HepG2 (cell line): Measurements from ENCODE around the gene SPTB. TPM values are rescaled to one million over a fixed set of nuclear protein-coding genes. Genes with fewer than 3 reads are reported as not detected.

Source experiments
- ATAC-seq: fragments of 200-7000 bp; cut with Tn5 transposase; 3 replicates; pipeline ENCODE4 v1.9.1; 2020; ENCODE audit warnings: mild to moderate bottlenecking, moderate library complexity
- BruUV-seq: library from RNA; stranded (reverse); fragments of 400-500 nt; replicated peaks from 2 replicates; lab custom pipeline; 2021; lab: Mats Ljungman, UMichigan
- CTCF ChIA-PET: fragments of 300-600 bp; formaldehyde crosslinking; extraction: SDS; loops from one replicate; lab custom pipeline; 2021; ENCODE audit warnings: low total read pairs, inconsistent platforms, low intra/inter-chr PET ratio; lab: Yijun Ruan, JAX
- POLR2A ChIA-PET: fragments of 350-600 bp; sonication (Branson Sonifier 250); formaldehyde crosslinking; loops from one replicate; lab custom pipeline; 2020; ENCODE audit warnings: antibody characterized with exemption, inconsistent platforms; lab: Yijun Ruan, JAX
- DNase-seq: peaks from one replicate; pipeline ENCODE4 v3.0.0-alpha.2; 2015; ENCODE audit warnings: low spot score
- FAIRE-seq: peaks from 3 replicates; lab custom pipeline; 2011; peaks lifted over from hg19 to GRCh38; lab: Jason Lieb, UNC
- H2AFZ ChIP-seq: one replicate; pipeline ENCODE4 v1.6.1; 2011; ENCODE audit warnings: low read length, inconsistent platforms
- H3K27ac ChIP-seq: fragments of 300-600 bp; 3 replicates; pipeline ENCODE4 v1.8.0; 2011; ENCODE audit warnings: mixed run types, mild to moderate bottlenecking, mixed read lengths, low read length, inconsistent platforms; ENCODE audit not compliant: insufficient read depth; ENCODE audit errors: extremely low read length
- H3K27me3 ChIP-seq, 2 experiments: fragments of 200-600 bp in 1 of 2; 2 replicates in 1 of 2; 3 replicates in 1 of 2; pipeline versions ENCODE4 v1.6.0 to v1.8.0; 2011; ENCODE audit warnings: low read length in 2 of 2, mild to moderate bottlenecking in 2 of 2, moderate library complexity in 2 of 2, inconsistent platforms in 1 of 2; ENCODE audit not compliant: insufficient read depth in 2 of 2, control insufficient read depth in 1 of 2
- H3K36me3 ChIP-seq, 2 experiments: fragments of 200-600 bp in 1 of 2; replicated peaks in 1 of 2; 2 replicates in 1 of 2; 3 replicates in 1 of 2; pipeline versions ENCODE4 v1.5.1 to v1.8.0; 2011; ENCODE audit warnings: low read length in 2 of 2, inconsistent platforms in 1 of 2; ENCODE audit not compliant: insufficient read depth in 2 of 2, control insufficient read depth in 1 of 2
- H3K4me1 ChIP-seq: 2 replicates; pipeline ENCODE4 v1.5.1; 2012; ENCODE audit warnings: low read length, inconsistent platforms; ENCODE audit not compliant: insufficient read depth
- H3K4me2 ChIP-seq: 2 replicates; pipeline ENCODE4 v1.6.0; 2011; ENCODE audit warnings: low read depth, low read length, inconsistent platforms
- H3K4me3 ChIP-seq, 3 experiments: fragments of 200-600 bp in 1 of 3; sonication (generic), shearing (Covaris generic) in 1 of 3; replicated peaks in 1 of 3; 2 replicates each; pipeline ENCODE4 v1.5.1; 2011 to 2016; ENCODE audit warnings: low read length in 3 of 3, inconsistent platforms in 2 of 3, low read depth in 2 of 3, mild to moderate bottlenecking in 2 of 3, control low read depth in 1 of 3, mixed read lengths in 1 of 3; ENCODE audit not compliant: insufficient read depth in 1 of 3
- H3K79me2 ChIP-seq: one replicate; pipeline ENCODE4 v1.6.1; 2011; ENCODE audit warnings: low read length, inconsistent platforms; ENCODE audit not compliant: insufficient read depth
- H3K9ac ChIP-seq: 2 replicates; pipeline ENCODE4 v1.6.0; 2011; ENCODE audit warnings: mild to moderate bottlenecking, low read depth, low read length, inconsistent platforms; ENCODE audit not compliant: insufficient read depth
- H3K9me3 ChIP-seq: 2 replicates; pipeline ENCODE4 v1.5.1; 2012; ENCODE audit warnings: mild to moderate bottlenecking, low read length
- H4K20me1 ChIP-seq: 2 replicates; pipeline ENCODE4 v1.6.0; 2011; ENCODE audit warnings: inconsistent platforms, mild to moderate bottlenecking, low read length, moderate library complexity; ENCODE audit not compliant: insufficient read depth
- CENPT ChIP-seq: sonication (generic); formaldehyde crosslinking; IDR thresholded peaks from 2 replicates; pipeline ENCODE4 v1.8.0; 2022; ENCODE audit warnings: low read depth, mild to moderate bottlenecking, moderate library complexity, missing genetic modification reagents
- KLF6 ChIP-seq: IDR thresholded peaks from 2 replicates; pipeline ENCODE4 v1.8.0; 2016; ENCODE audit warnings: missing biosample characterization, missing genetic modification reagents
- NFYC ChIP-seq: IDR thresholded peaks from 2 replicates; pipeline ENCODE4 v1.6.1; 2016; ENCODE audit warnings: missing genetic modification reagents, missing compliant biosample characterization
- RAD21 ChIP-seq: fragments of 450-650 bp; formaldehyde crosslinking; IDR thresholded peaks from 2 replicates; pipeline ENCODE4 v1.5.0; 2020; ENCODE audit warnings: mild to moderate bottlenecking
- RXRA ChIP-seq: sonication (generic); formaldehyde crosslinking; IDR thresholded peaks from 2 replicates; pipeline ENCODE4 v1.5.1; 2020; ENCODE audit warnings: missing genetic modification reagents
- SOX5 ChIP-seq: IDR thresholded peaks from 2 replicates; pipeline ENCODE4 v1.6.1; 2016; ENCODE audit warnings: borderline replicate concordance
- STAG1 ChIP-seq: sonication (generic); formaldehyde crosslinking; IDR thresholded peaks from 2 replicates; pipeline ENCODE4 v1.4.0; 2020; ENCODE audit warnings: missing genetic modification reagents
- XRCC5 ChIP-seq: fragments of 200-400 bp; formaldehyde crosslinking; optimal IDR thresholded peaks from 2 replicates; pipeline ENCODE3; 2017; ENCODE audit warnings: mild to moderate bottlenecking, low read length
- ZBTB38 ChIP-seq: sonication (generic); formaldehyde crosslinking; IDR thresholded peaks from 2 replicates; pipeline ENCODE4 v1.5.1; 2020; ENCODE audit warnings: mild to moderate bottlenecking, missing genetic modification reagents
- ZFP62 ChIP-seq: sonication (generic); formaldehyde crosslinking; IDR thresholded peaks from 2 replicates; pipeline ENCODE4 v1.4.0; 2020; ENCODE audit warnings: missing genetic modification reagents
- ZNF232 ChIP-seq: sonication (generic); formaldehyde crosslinking; IDR thresholded peaks from 2 replicates; pipeline ENCODE4 v1.4.0; 2020; ENCODE audit warnings: missing genetic modification reagents, borderline replicate concordance
- ZNF3 ChIP-seq: IDR thresholded peaks from 2 replicates; pipeline ENCODE4 v1.7.0; 2017; ENCODE audit warnings: inconsistent platforms
- ZNF343 ChIP-seq: sonication (generic); formaldehyde crosslinking; IDR thresholded peaks from 2 replicates; pipeline ENCODE4 v1.4.0; 2020; ENCODE audit warnings: mild to moderate bottlenecking, missing genetic modification reagents
- ZNF776 ChIP-seq: sonication (generic); formaldehyde crosslinking; IDR thresholded peaks from 2 replicates; pipeline ENCODE4 v1.4.0; 2020; ENCODE audit warnings: mild to moderate bottlenecking, missing genetic modification reagents
- ZSCAN20 ChIP-seq: sonication (generic); formaldehyde crosslinking; IDR thresholded peaks from 2 replicates; pipeline ENCODE4 v1.4.0; 2020; ENCODE audit warnings: missing genetic modification reagents, mild to moderate bottlenecking, borderline replicate concordance
- whole genome bisulfite sequencing: methylation state at CpG from one replicate; pipeline ENCODE4 v1.1.6; 2017; ENCODE audit warnings: low lambda C conversion rate; 5-methylcytosine and 5-hydroxymethylcytosine counted together
- in situ Hi-C: cut with HindIII; loops from 2 replicates; pipeline ENCODE4 v1.10.0; 2017; ENCODE audit warnings: low pct_unique_long_range_greater_than_20kb; ENCODE audit not compliant: extremely low pct_ligation_motif_present
- intact Hi-C: fragments of 100-400 bp; cut with micrococcal nuclease; formaldehyde crosslinking; loops from one replicate; pipeline ENCODE4 v1.10.0; 2022; ENCODE audit not compliant: unreplicated experiment
- polyA plus RNA-seq, 8 experiments: library from polyadenylated mRNA; depleted of rRNA in 3 of 8; stranded (reverse) in 7 of 8; unstranded in 1 of 8; fragments of >200 nt; fragmentation: Illumina TruSeq in 4 of 8; extraction: Trizol in 4 of 8; gene quantifications; 2 replicates each; pipeline versions ENCODE4 v1.2.1 to v1.2.3, GENCODE V29; 2011 to 2016; ENCODE audit warnings: low read depth in 4 of 8, missing spikeins in 1 of 8, mixed read lengths in 1 of 8; ENCODE audit not compliant: insufficient read depth in 1 of 8
- total RNA-seq, 5 experiments: library from RNA; depleted of rRNA; stranded (reverse); fragments of >200 nt; fragmentation: Illumina TruSeq; extraction: Trizol; gene quantifications; 2 replicates each; pipeline ENCODE4 v1.2.3, GENCODE V29; 2016; ENCODE audit warnings: low read depth in 1 of 5
- TF ChIP-seq, protein P1 (sequence below): sonication (generic); formaldehyde crosslinking; IDR thresholded peaks from 2 replicates; pipeline ENCODE4 v1.5.0; 2020; ENCODE audit warnings: mild to moderate bottlenecking, missing genetic modification reagents, moderate library complexity
- TF ChIP-seq, protein P2 (sequence below): sonication (generic); formaldehyde crosslinking; IDR thresholded peaks from 2 replicates; pipeline ENCODE4 v1.4.0; 2020; ENCODE audit warnings: low read depth, mild to moderate bottlenecking, missing genetic modification reagents
- TF ChIP-seq, protein P3 (sequence below): sonication (generic); formaldehyde crosslinking; IDR thresholded peaks from 2 replicates; pipeline ENCODE4 v1.4.0; 2020; ENCODE audit warnings: missing genetic modification reagents, mild to moderate bottlenecking, borderline replicate concordance

SPTB gene
- total and polyA plus RNA-seq, 2 of the 13 experiments (the other 11 are each of a cell fraction or from before 2014, with no cell fraction given) = 0.01 to 0.02 TPM

DNA sequence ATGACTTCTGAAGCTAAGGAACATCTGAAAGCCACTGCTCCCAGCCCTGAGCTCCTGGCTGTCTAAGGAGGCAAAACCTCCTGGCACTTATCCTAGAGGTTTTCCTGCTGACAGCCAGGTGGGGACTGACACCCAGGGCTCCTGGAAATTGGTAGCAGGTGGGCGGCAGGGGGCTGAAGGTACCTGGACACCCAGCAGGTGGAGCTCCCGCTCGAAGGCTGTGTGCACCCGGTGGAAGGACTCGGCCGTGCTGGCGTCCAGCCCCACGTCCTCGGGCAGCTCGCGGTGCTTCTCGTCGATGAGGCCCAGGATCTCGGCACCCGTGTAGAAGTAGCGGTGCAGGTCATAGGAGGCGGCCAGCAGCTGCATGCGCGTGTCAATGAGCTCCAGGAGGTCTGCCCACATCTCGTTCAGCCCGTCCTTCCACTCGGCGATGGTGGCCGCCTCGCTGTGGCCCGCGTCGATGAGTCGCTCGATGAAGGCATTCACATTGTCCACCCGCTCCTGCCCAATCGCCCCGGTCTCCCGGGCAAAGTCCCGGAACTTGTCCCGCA, 107.2 kb downstream of the SPTB start (continued):
- TF ChIP-seq, protein P1, sequence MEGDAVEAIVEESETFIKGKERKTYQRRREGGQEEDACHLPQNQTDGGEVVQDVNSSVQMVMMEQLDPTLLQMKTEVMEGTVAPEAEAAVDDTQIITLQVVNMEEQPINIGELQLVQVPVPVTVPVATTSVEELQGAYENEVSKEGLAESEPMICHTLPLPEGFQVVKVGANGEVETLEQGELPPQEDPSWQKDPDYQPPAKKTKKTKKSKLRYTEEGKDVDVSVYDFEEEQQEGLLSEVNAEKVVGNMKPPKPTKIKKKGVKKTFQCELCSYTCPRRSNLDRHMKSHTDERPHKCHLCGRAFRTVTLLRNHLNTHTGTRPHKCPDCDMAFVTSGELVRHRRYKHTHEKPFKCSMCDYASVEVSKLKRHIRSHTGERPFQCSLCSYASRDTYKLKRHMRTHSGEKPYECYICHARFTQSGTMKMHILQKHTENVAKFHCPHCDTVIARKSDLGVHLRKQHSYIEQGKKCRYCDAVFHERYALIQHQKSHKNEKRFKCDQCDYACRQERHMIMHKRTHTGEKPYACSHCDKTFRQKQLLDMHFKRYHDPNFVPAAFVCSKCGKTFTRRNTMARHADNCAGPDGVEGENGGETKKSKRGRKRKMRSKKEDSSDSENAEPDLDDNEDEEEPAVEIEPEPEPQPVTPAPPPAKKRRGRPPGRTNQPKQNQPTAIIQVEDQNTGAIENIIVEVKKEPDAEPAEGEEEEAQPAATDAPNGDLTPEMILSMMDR (CRISPR knock-in tag) = peak; percentile 74
- TF ChIP-seq STAG1 (CRISPR knock-in tag) (peak; percentile 59), ZNF343 (0 out of 2 replicates have a peak, but pooled peaks have one; percentile 49), XRCC5 (peak; percentile 42), RAD21 (CRISPR knock-in tag) (peak; percentile 41; the same call in 1 of the 2 replicates), KLF6 (CRISPR knock-in tag) (no peak), ZBTB38 (CRISPR knock-in tag) (peak; percentile 48; the same call in 1 of the 2 replicates)
- TF ChIP-seq, protein P2, sequence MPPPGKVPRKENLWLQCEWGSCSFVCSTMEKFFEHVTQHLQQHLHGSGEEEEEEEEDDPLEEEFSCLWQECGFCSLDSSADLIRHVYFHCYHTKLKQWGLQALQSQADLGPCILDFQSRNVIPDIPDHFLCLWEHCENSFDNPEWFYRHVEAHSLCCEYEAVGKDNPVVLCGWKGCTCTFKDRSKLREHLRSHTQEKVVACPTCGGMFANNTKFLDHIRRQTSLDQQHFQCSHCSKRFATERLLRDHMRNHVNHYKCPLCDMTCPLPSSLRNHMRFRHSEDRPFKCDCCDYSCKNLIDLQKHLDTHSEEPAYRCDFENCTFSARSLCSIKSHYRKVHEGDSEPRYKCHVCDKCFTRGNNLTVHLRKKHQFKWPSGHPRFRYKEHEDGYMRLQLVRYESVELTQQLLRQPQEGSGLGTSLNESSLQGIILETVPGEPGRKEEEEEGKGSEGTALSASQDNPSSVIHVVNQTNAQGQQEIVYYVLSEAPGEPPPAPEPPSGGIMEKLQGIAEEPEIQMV (CRISPR knock-in tag) = 0 out of 2 replicates have a peak, but pooled peaks have one; percentile 25

DNA sequence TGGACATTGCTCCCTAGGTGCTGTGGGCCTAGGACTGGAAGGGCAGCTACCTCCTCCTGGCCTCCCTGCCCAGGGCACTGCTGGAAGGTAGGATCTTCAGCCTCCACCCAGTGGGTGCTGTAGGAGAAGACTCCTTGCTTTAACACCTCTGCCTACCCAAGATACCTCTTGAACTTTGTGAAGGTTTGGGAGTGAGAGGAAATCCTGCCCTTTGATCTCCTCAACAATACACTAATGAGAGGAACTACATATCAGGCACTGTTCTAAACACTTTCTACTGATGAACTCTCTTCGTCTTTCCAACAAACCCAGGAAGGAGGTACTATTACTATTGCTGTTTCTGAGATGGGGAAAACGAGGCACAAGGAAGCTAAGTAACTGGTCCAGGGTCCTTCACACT, 108.5 kb downstream of the SPTB start:
- Histone ChIP-seq H3K27me3 (peaks cover 2 to 14% of the 10 kb centered on the region in 2 experiments; a peak in 4 of 5 replicates), H3K36me3 (no peaks in the 10 kb centered on the region), H3K4me1 (peaks cover 12% of the 10 kb centered on the region), H3K9ac (no peak overlapping the region), H3K4me3 (no peak overlapping the region), H4K20me1 (no peaks in the 10 kb centered on the region), H3K9me3 (no peaks in the 10 kb centered on the region), H2AFZ (no peak overlapping the region), H3K4me2 (no peak overlapping the region), H3K27ac (no peak overlapping the region), H3K79me2 (no peaks in the 10 kb centered on the region)
- TF ChIP-seq ZNF232 (CRISPR knock-in tag) = no peak
- TF ChIP-seq ZNF776 (CRISPR knock-in tag) = no peak
- TF ChIP-seq NFYC (CRISPR knock-in tag) = no peak
- no peak for TF ChIP-seq ZFP62 (CRISPR knock-in tag)
- TF ChIP-seq, protein P3, sequence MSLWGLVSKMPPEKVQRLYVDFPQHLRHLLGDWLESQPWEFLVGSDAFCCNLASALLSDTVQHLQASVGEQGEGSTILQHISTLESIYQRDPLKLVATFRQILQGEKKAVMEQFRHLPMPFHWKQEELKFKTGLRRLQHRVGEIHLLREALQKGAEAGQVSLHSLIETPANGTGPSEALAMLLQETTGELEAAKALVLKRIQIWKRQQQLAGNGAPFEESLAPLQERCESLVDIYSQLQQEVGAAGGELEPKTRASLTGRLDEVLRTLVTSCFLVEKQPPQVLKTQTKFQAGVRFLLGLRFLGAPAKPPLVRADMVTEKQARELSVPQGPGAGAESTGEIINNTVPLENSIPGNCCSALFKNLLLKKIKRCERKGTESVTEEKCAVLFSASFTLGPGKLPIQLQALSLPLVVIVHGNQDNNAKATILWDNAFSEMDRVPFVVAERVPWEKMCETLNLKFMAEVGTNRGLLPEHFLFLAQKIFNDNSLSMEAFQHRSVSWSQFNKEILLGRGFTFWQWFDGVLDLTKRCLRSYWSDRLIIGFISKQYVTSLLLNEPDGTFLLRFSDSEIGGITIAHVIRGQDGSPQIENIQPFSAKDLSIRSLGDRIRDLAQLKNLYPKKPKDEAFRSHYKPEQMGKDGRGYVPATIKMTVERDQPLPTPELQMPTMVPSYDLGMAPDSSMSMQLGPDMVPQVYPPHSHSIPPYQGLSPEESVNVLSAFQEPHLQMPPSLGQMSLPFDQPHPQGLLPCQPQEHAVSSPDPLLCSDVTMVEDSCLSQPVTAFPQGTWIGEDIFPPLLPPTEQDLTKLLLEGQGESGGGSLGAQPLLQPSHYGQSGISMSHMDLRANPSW = no peak
- TF ChIP-seq CENPT = no peak
- TF ChIP-seq ZNF3 = no peak
- TF ChIP-seq SOX5 (CRISPR knock-in tag) = no peak
- TF ChIP-seq RXRA = no peak
- no peak for TF ChIP-seq ZSCAN20 (CRISPR knock-in tag)
- BruUV-seq = no TSS peak
- intact Hi-C loops = loop anchor here (5.0 kb wide), 1 partner anchor 121 kb away; no protein-coding TSS in a partner anchor
- ChIA-PET POLR2A (no interaction called here), CTCF (interaction anchor here (1.3 kb wide), 1 partner anchor 121 kb away, joined by 7 read pairs; no protein-coding TSS in a partner anchor)
- ATAC-seq (no peak), DNase-seq (no peak), FAIRE-seq (no peak)
- WGBS = 6% methylated on average over 2 of the region's 2 CpGs
- in situ Hi-C loops = no loop called here
